K562 (cell line): ENCODE data around the gene CDNF. TPM values are rescaled to one million over a fixed set of nuclear protein-coding genes. Genes with fewer than 3 reads are reported as not detected.

Experiments used
- CHD1 ChIP-seq: fragments of 200-600 bp; sonication (generic); IDR thresholded peaks from one replicate; pipeline ENCODE4 v1.6.1; 2012; ENCODE audit warnings: mild to moderate bottlenecking, moderate library complexity, low read length, inconsistent platforms
- E2F5 ChIP-seq: sonication (generic); formaldehyde crosslinking; IDR thresholded peaks from 2 replicates; pipeline ENCODE4 v1.8.0; 2022; ENCODE audit warnings: mild to moderate bottlenecking, missing genetic modification reagents
- EP400 ChIP-seq: fragments of 450-650 bp; IDR thresholded peaks from 2 replicates; pipeline ENCODE4 v1.6.1; 2017; ENCODE audit warnings: antibody characterized with exemption, mild to moderate bottlenecking, moderate library complexity
- GATAD2B ChIP-seq: fragments of 450-650 bp; IDR thresholded peaks from 2 replicates; pipeline ENCODE4 v1.6.1; 2017; ENCODE audit warnings: mild to moderate bottlenecking, borderline replicate concordance
- RBFOX2 ChIP-seq: fragments of 200-400 bp; formaldehyde crosslinking; IDR thresholded peaks from 2 replicates; pipeline ENCODE4 v1.6.1; 2017; ENCODE audit warnings: low read depth, mild to moderate bottlenecking, low read length, moderate library complexity
- REST ChIP-seq, 2 experiments: fragments of 450-650 bp; formaldehyde crosslinking in 1 of 2; IDR thresholded peaks; 2 replicates each; pipeline versions ENCODE4 v1.4.0 to v1.6.1; 2014 to 2020; ENCODE audit warnings: mild to moderate bottlenecking in 2 of 2, borderline replicate concordance in 1 of 2, low read depth in 1 of 2
- TEAD1 ChIP-seq, 2 experiments: fragments of 450-650 bp in 1 of 2; sonication (generic) in 1 of 2; formaldehyde crosslinking; IDR thresholded peaks; 2 replicates each; pipeline versions ENCODE4 v1.4.0 to v1.8.0; 2020 to 2022; ENCODE audit warnings: mild to moderate bottlenecking in 2 of 2, missing genetic modification reagents in 1 of 2
- ZBTB33 ChIP-seq: sonication (generic); formaldehyde crosslinking; IDR thresholded peaks from 2 replicates; pipeline ENCODE4 v1.8.1; 2023; ENCODE audit warnings: mild to moderate bottlenecking, missing genetic modification reagents
- ZNF592 ChIP-seq: fragments of 450-650 bp; IDR thresholded peaks from 2 replicates; pipeline ENCODE4 v1.6.1; 2017; ENCODE audit warnings: antibody characterized with exemption, mild to moderate bottlenecking
- polyA plus RNA-seq, 8 experiments: library from polyadenylated mRNA; depleted of rRNA in 4 of 8; stranded (reverse) in 5 of 8; unstranded in 3 of 8; fragments of >200 nt; fragmentation: Nextera tagmentation in 2 of 8; fragmentation: Illumina TruSeq in 1 of 8; extraction: Ambion mirVana in 2 of 8; extraction: Trizol in 1 of 8; gene quantifications; 2 replicates each; pipeline versions ENCODE4 v1.2.1 to v1.2.3, GENCODE V29; 2011 to 2014; ENCODE audit warnings: inconsistent platforms in 1 of 8, missing spikeins in 1 of 8
- total RNA-seq, 7 experiments: library from RNA; depleted of rRNA in 6 of 7; stranded (reverse); fragments of >200 nt in 6 of 7; fragmentation: Illumina TruSeq in 2 of 7; extraction: Trizol in 2 of 7; gene quantifications; 2 replicates each; pipeline versions ENCODE4 v1.2.1 to v1.2.3, GENCODE V29; 2011 to 2021; ENCODE audit warnings: low replicate concordance in 1 of 7

CDNF gene
- total and polyA plus RNA-seq, 9 of the 15 experiments (the other 6 are each of a cell fraction or from before 2014, with no cell fraction given): 0.18 to 1.6 (median 0.61) TPM

- TF ChIP-seq RBFOX2 (peak; percentile 94), ZNF592 (0 out of 2 replicates have a peak, but pooled peaks have one; percentile 49), CHD1 (peak; percentile 20), TEAD1 (CRISPR knock-in tag; IDR thresholded peaks at IDR 0.05) (0 out of 4 replicates have a peak, but pooled peaks of 1 of the 2 experiments have one; percentile 49), EP400 (peak; percentile 96), REST (IDR thresholded peaks at IDR 0.05; ENCODE audit: borderline replicate concordance) (peak; percentile 61), REST (CRISPR knock-in tag; IDR thresholded peaks at IDR 0.05; ENCODE audit: low read depth) (peak; percentile 30; the same call in 1 of the 2 replicates), ZBTB33 (CRISPR knock-in tag) (0 out of 2 replicates have a peak, but pooled peaks have one; percentile 7), GATAD2B (peak; percentile 84; the same call in 1 of the 2 replicates), E2F5 (CRISPR knock-in tag) (0 out of 2 replicates have a peak, but pooled peaks have one; percentile 48)
Observed at GRCh38 chr10:14878266-14879123, 40.7 kb upstream of the CDNF start, which contains the start of gene SUV39H2 (continued).
